ENCODE data around the gene MPRIP.

DNA sequence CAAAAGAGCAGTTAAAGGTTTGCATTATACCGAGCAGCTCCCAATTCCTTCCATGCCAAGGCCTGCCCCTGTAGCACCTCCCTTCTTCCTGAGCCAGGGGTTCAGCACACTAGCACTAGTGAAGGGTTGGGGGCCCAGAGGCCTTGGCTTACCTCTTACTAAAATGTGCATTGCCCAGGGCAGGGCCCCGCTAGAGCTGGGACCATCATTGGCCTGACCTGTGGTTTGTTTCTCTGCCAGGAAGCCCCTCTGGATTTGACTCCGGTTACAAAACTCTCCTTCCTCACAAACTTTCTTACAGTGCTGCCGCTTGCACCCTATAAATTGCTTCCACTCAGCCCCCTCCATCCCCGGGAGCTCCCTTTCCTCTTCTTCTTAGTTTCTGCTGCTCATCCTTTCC is 33.8 kb downstream of the MPRIP start:
- TF ChIP-seq CREB1 (CRISPR knock-in tag; IDR thresholded peaks at IDR 0.05) (no peak), JUN (CRISPR knock-in tag; IDR thresholded peaks at IDR 0.05) (no peak), ZBTB21 (CRISPR knock-in tag; IDR thresholded peaks at IDR 0.05; ENCODE audit: borderline replicate concordance) (no peak), ESRRA (CRISPR knock-in tag; IDR thresholded peaks at IDR 0.05; ENCODE audit: borderline replicate concordance) (no peak), TEAD1 (CRISPR knock-in tag; IDR thresholded peaks at IDR 0.05) (no peak), ZNF671 (CRISPR knock-in tag; IDR thresholded peaks at IDR 0.05) (no peak), JAZF1 (CRISPR knock-in tag; IDR thresholded peaks at IDR 0.05) (no peak)
- TF ChIP-seq, protein P1, sequence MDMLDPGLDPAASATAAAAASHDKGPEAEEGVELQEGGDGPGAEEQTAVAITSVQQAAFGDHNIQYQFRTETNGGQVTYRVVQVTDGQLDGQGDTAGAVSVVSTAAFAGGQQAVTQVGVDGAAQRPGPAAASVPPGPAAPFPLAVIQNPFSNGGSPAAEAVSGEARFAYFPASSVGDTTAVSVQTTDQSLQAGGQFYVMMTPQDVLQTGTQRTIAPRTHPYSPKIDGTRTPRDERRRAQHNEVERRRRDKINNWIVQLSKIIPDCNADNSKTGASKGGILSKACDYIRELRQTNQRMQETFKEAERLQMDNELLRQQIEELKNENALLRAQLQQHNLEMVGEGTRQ (CRISPR knock-in tag; IDR thresholded peaks at IDR 0.05), result no peak
- TF ChIP-seq, protein P2, sequence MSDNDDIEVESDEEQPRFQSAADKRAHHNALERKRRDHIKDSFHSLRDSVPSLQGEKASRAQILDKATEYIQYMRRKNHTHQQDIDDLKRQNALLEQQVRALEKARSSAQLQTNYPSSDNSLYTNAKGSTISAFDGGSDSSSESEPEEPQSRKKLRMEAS (CRISPR knock-in tag; IDR thresholded peaks at IDR 0.05), result no peak
- TF ChIP-seq, protein P3, sequence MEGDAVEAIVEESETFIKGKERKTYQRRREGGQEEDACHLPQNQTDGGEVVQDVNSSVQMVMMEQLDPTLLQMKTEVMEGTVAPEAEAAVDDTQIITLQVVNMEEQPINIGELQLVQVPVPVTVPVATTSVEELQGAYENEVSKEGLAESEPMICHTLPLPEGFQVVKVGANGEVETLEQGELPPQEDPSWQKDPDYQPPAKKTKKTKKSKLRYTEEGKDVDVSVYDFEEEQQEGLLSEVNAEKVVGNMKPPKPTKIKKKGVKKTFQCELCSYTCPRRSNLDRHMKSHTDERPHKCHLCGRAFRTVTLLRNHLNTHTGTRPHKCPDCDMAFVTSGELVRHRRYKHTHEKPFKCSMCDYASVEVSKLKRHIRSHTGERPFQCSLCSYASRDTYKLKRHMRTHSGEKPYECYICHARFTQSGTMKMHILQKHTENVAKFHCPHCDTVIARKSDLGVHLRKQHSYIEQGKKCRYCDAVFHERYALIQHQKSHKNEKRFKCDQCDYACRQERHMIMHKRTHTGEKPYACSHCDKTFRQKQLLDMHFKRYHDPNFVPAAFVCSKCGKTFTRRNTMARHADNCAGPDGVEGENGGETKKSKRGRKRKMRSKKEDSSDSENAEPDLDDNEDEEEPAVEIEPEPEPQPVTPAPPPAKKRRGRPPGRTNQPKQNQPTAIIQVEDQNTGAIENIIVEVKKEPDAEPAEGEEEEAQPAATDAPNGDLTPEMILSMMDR (IDR thresholded peaks at IDR 0.05), result no peak
- TF ChIP-seq, protein P4, sequence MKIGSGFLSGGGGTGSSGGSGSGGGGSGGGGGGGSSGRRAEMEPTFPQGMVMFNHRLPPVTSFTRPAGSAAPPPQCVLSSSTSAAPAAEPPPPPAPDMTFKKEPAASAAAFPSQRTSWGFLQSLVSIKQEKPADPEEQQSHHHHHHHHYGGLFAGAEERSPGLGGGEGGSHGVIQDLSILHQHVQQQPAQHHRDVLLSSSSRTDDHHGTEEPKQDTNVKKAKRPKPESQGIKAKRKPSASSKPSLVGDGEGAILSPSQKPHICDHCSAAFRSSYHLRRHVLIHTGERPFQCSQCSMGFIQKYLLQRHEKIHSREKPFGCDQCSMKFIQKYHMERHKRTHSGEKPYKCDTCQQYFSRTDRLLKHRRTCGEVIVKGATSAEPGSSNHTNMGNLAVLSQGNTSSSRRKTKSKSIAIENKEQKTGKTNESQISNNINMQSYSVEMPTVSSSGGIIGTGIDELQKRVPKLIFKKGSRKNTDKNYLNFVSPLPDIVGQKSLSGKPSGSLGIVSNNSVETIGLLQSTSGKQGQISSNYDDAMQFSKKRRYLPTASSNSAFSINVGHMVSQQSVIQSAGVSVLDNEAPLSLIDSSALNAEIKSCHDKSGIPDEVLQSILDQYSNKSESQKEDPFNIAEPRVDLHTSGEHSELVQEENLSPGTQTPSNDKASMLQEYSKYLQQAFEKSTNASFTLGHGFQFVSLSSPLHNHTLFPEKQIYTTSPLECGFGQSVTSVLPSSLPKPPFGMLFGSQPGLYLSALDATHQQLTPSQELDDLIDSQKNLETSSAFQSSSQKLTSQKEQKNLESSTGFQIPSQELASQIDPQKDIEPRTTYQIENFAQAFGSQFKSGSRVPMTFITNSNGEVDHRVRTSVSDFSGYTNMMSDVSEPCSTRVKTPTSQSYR (CRISPR knock-in tag; IDR thresholded peaks at IDR 0.05), result no peak
